ENCODE measurements around the gene BMP4. TPM values are rescaled to one million over a fixed set of nuclear protein-coding genes. Genes with fewer than 3 reads are reported as not detected.
A peak's percentile ranks its signal among the peaks of the same experiment; 100 is the strongest.

Gene BMP4
- total and polyA plus RNA-seq, 2 of the 13 experiments (the other 11 are each of a cell fraction or from before 2014, with no cell fraction given): 56.4 to 169 TPM

- TF ChIP-seq HOMEZ (CRISPR knock-in tag; IDR thresholded peaks at IDR 0.05; ENCODE audit: low read depth): peak; percentile 60; the same call in 1 of the 2 replicates
- no peak for TF ChIP-seq FOXA1 (IDR thresholded peaks at IDR 0.05)
- TF ChIP-seq FOXA1 (CRISPR knock-in tag; IDR thresholded peaks at IDR 0.05): peak; percentile 59
Measured at GRCh38 chr14:53927171-53927570, 29.5 kb downstream of the BMP4 start (continued).

GRCh38 chr14:53925201-53925766 is 31.3 kb downstream of the BMP4 start:
- in situ Hi-C loops (cut with HindIII; ENCODE audit: extremely low pct_ligation_motif_present, low pct_unique_long_range_greater_than_20kb) (no loop called here), intact Hi-C loops (cut with micrococcal nuclease; ENCODE audit: unreplicated experiment) (no loop called here)
- Histone ChIP-seq H3K4me3 (replicated peaks in 1 of 3; ENCODE audit: insufficient read depth in 1 of 3, low read depth in 2 of 3, low read length in 3 of 3) (no peak overlapping the region), H4K20me1 (ENCODE audit: insufficient read depth, low read length) (no peaks in the 10 kb centered on the region), H3K9me3 (ENCODE audit: low read length) (no peaks in the 10 kb centered on the region), H3K27ac (ENCODE audit: extremely low read length, insufficient read depth, low read length) (no peak overlapping the region), H3K79me2 (ENCODE audit: insufficient read depth, low read length) (no peaks in the 10 kb centered on the region), H3K4me1 (ENCODE audit: insufficient read depth, low read length) (peaks cover 49% of the 10 kb centered on the region), H3K9ac (ENCODE audit: insufficient read depth, low read depth, low read length) (no peak overlapping the region), H3K36me3 (replicated peaks in 1 of 2; ENCODE audit: control insufficient read depth in 1 of 2, insufficient read depth in 2 of 2, low read length in 2 of 2) (no peaks in the 10 kb centered on the region), H3K4me2 (ENCODE audit: low read depth, low read length) (no peak overlapping the region), H3K27me3 (ENCODE audit: control insufficient read depth in 1 of 2, insufficient read depth in 2 of 2, low read length in 2 of 2) (no peaks in the 10 kb centered on the region), H2AFZ (ENCODE audit: low read length) (no peak overlapping the region)
- DNase-seq (ENCODE audit: low spot score) (no peak), ATAC-seq (no peak), FAIRE-seq (no peak)
- WGBS (ENCODE audit: low lambda C conversion rate): 87% methylated on average over 6 of the region's 6 CpGs
- POLR2A ChIA-PET: interaction anchor here (1.5 kb wide), 1 partner anchor 28 kb away, joined by 4 read pairs; no protein-coding TSS in a partner anchor
- CTCF ChIA-PET (ENCODE audit: low intra/inter-chr PET ratio, low total read pairs): no interaction called here
- no TSS peak for BruUV-seq (replicated peaks)
- TF ChIP-seq RARG (CRISPR knock-in tag; IDR thresholded peaks at IDR 0.05; ENCODE audit: low read depth) (no peak), ZNF44 (CRISPR knock-in tag; IDR thresholded peaks at IDR 0.05) (no peak), SMARCE1 (IDR thresholded peaks at IDR 0.05; ENCODE audit: borderline replicate concordance) (no peak), TEAD2 (CRISPR knock-in tag; IDR thresholded peaks at IDR 0.05) (no peak), SUZ12 (IDR thresholded peaks at IDR 0.05; ENCODE audit: low read depth, low read length) (no peak), TIGD3 (CRISPR knock-in tag; IDR thresholded peaks at IDR 0.05; ENCODE audit: borderline replicate concordance) (no peak), NPAS2 (CRISPR knock-in tag; IDR thresholded peaks at IDR 0.05; ENCODE audit: borderline replicate concordance) (no peak), AHDC1 (CRISPR knock-in tag; IDR thresholded peaks at IDR 0.05; ENCODE audit: borderline replicate concordance) (no peak), ZFP37 (CRISPR knock-in tag; IDR thresholded peaks at IDR 0.05; ENCODE audit: borderline replicate concordance) (no peak), ZNF562 (CRISPR knock-in tag; IDR thresholded peaks at IDR 0.05; ENCODE audit: borderline replicate concordance) (no peak), ZFP41 (CRISPR knock-in tag; IDR thresholded peaks at IDR 0.05; ENCODE audit: borderline replicate concordance) (no peak), SKI (IDR thresholded peaks at IDR 0.05; ENCODE audit: partially characterized antibody) (no peak)

All from HepG2 (cell line).